WTC11 (cell line): ENCODE data around the gene ALG11. TPM values are rescaled to one million over a fixed set of nuclear protein-coding genes. Genes with fewer than 3 reads are reported as not detected.

Experiments
- ATAC-seq: fragments of 200-7000 bp; cut with Tn5 transposase; 2 replicates; pipeline ENCODE4 v1.10.0; 2021; ENCODE audit warnings: mild to moderate bottlenecking, moderate library complexity
- CTCF ChIA-PET: fragments of 300-600 bp; sonication (Branson Sonifier 250); formaldehyde crosslinking; loops from one replicate; lab custom pipeline; 2021; ENCODE audit warnings: antibody characterized with exemption; lab: Charles Lee
- POLR2A ChIA-PET: fragments of 350-600 bp; sonication (Branson Sonifier 250); formaldehyde crosslinking; loops from one replicate; lab custom pipeline; 2021; ENCODE audit warnings: antibody characterized with exemption; lab: Charles Lee
- DNase-seq: peaks from one replicate; pipeline ENCODE4 v3.0.0; 2021; ENCODE audit warnings: low spot score
- H3K27ac Mint-ChIP-seq: 2 replicates; pipeline ENCODE4 v1.8.0; 2021; ENCODE audit warnings: mixed read lengths
- H3K27me3 Mint-ChIP-seq: 2 replicates; pipeline ENCODE4 v1.8.0; 2021; ENCODE audit warnings: low read depth, mild to moderate bottlenecking, moderate library complexity, mixed read lengths
- H3K36me3 Mint-ChIP-seq: 2 replicates; pipeline ENCODE4 v1.8.0; 2021; ENCODE audit warnings: mixed read lengths
- H3K4me1 Mint-ChIP-seq: 2 replicates; pipeline ENCODE4 v1.8.0; 2022; ENCODE audit warnings: mixed read lengths
- H3K4me3 Mint-ChIP-seq: 2 replicates; pipeline ENCODE4 v1.8.0; 2021; ENCODE audit warnings: mild to moderate bottlenecking, moderate library complexity, mixed read lengths
- H3K9me3 Mint-ChIP-seq: 2 replicates; pipeline ENCODE4 v1.8.0; 2021; ENCODE audit warnings: mixed read lengths
- ATF2 ChIP-seq: sonication (generic); formaldehyde crosslinking; IDR thresholded peaks from 2 replicates; pipeline ENCODE4 v1.8.1; 2022; ENCODE audit warnings: low read depth, missing genetic modification reagents, borderline replicate concordance
- CTCF ChIP-seq: fragments of 200-600 bp; IDR thresholded peaks from 2 replicates; pipeline ENCODE4 v1.8.0; 2022; ENCODE audit warnings: antibody characterized with exemption
- ELF4 ChIP-seq: sonication (generic); formaldehyde crosslinking; IDR thresholded peaks from 2 replicates; pipeline ENCODE4 v1.8.1; 2022; ENCODE audit warnings: low read depth, mild to moderate bottlenecking, moderate library complexity, missing genetic modification reagents
- ESRRA ChIP-seq: sonication (generic); formaldehyde crosslinking; IDR thresholded peaks from 2 replicates; pipeline ENCODE4 v1.8.1; 2022; ENCODE audit warnings: mild to moderate bottlenecking, missing genetic modification reagents, borderline replicate concordance
- FOXP1 ChIP-seq: sonication (generic); formaldehyde crosslinking; IDR thresholded peaks from 2 replicates; pipeline ENCODE4 v1.8.0; 2022; ENCODE audit warnings: missing genetic modification reagents, mild to moderate bottlenecking, moderate library complexity, borderline replicate concordance
- JUN ChIP-seq: sonication (generic); formaldehyde crosslinking; IDR thresholded peaks from 2 replicates; pipeline ENCODE4 v1.8.0; 2023; ENCODE audit warnings: mild to moderate bottlenecking, missing genetic modification reagents
- NFATC4 ChIP-seq: fragments of 250-450 bp; sonication (Bioruptor Pico); IDR thresholded peaks from 2 replicates; pipeline ENCODE4 v1.9.0; 2021; ENCODE audit warnings: mild to moderate bottlenecking
- NFYB ChIP-seq: sonication (generic); formaldehyde crosslinking; conservative IDR thresholded peaks from 2 replicates; pipeline ENCODE4 v1.8.0; 2022; ENCODE audit warnings: low read depth, missing genetic modification reagents
- RORB ChIP-seq: fragments of 250-450 bp; sonication (Bioruptor Pico); IDR thresholded peaks from 2 replicates; pipeline ENCODE4 v1.9.0; 2021; ENCODE audit warnings: mild to moderate bottlenecking
- SP1 ChIP-seq: sonication (generic); formaldehyde crosslinking; conservative IDR thresholded peaks from 2 replicates; pipeline ENCODE4 v1.8.1; 2022; ENCODE audit warnings: missing genetic modification reagents
- TCF7 ChIP-seq: sonication (generic); formaldehyde crosslinking; IDR thresholded peaks from 2 replicates; pipeline ENCODE4 v1.8.0; 2022; ENCODE audit warnings: mild to moderate bottlenecking, low read depth, missing genetic modification reagents, moderate library complexity
- ZBTB21 ChIP-seq: sonication (generic); formaldehyde crosslinking; IDR thresholded peaks from 2 replicates; pipeline ENCODE4 v1.8.1; 2023; ENCODE audit warnings: mild to moderate bottlenecking, missing genetic modification reagents, borderline replicate concordance
- ZNF396 ChIP-seq: fragments of 250-450 bp; sonication (Bioruptor Pico); IDR thresholded peaks from 2 replicates; pipeline ENCODE4 v1.8.0; 2021; ENCODE audit warnings: mild to moderate bottlenecking, moderate library complexity, borderline replicate concordance
- ZNF671 ChIP-seq: fragments of 250-450 bp; sonication (Bioruptor Pico); IDR thresholded peaks from 2 replicates; pipeline ENCODE4 v1.8.0; 2021; ENCODE audit warnings: mild to moderate bottlenecking
- total RNA-seq: library from RNA; stranded (reverse); gene quantifications from 3 replicates; pipeline ENCODE4 v1.2.3, GENCODE V29; 2021
- TF ChIP-seq, protein P1 (sequence below): sonication (generic); formaldehyde crosslinking; IDR thresholded peaks from 2 replicates; pipeline ENCODE4 v1.8.1; 2022; ENCODE audit warnings: mild to moderate bottlenecking, missing genetic modification reagents, moderate library complexity, borderline replicate concordance
- TF ChIP-seq, protein P2 (sequence below): sonication (generic); formaldehyde crosslinking; IDR thresholded peaks from 2 replicates; pipeline ENCODE4 v1.8.0; 2023; ENCODE audit warnings: mild to moderate bottlenecking, missing genetic modification reagents
- TF ChIP-seq, protein P3 (sequence below): sonication (generic); formaldehyde crosslinking; IDR thresholded peaks from 2 replicates; pipeline ENCODE4 v1.8.0; 2022; ENCODE audit warnings: mild to moderate bottlenecking, missing genetic modification reagents
- TF ChIP-seq, protein P4 (sequence below): sonication (generic); formaldehyde crosslinking; IDR thresholded peaks from 2 replicates; pipeline ENCODE4 v1.8.1; 2023; ENCODE audit warnings: mild to moderate bottlenecking, missing genetic modification reagents

ALG11 gene
- total RNA-seq, 1 experiment from 2014 or later, result 40.6 TPM

GRCh38 chr13:52002361-52002760 lies 9.8 kb upstream of the ALG11 start:
- H3K27ac Mint-ChIP-seq, result no peak overlapping the region
- POLR2A ChIA-PET, result interaction anchor here (0.5 kb wide), 1 partner anchor 559 kb away, joined by 3 read pairs; no protein-coding TSS in a partner anchor
- DNase-seq (no peak), ATAC-seq (0 out of 2 replicates have a peak, but pooled peaks have one; percentile 8)
- TF ChIP-seq ZBTB21 (no peak), CTCF (no peak), JUN (CRISPR knock-in tag) (no peak), ATF2 (CRISPR knock-in tag) (no peak), TCF7 (CRISPR knock-in tag) (no peak)
- TF ChIP-seq, protein P1, sequence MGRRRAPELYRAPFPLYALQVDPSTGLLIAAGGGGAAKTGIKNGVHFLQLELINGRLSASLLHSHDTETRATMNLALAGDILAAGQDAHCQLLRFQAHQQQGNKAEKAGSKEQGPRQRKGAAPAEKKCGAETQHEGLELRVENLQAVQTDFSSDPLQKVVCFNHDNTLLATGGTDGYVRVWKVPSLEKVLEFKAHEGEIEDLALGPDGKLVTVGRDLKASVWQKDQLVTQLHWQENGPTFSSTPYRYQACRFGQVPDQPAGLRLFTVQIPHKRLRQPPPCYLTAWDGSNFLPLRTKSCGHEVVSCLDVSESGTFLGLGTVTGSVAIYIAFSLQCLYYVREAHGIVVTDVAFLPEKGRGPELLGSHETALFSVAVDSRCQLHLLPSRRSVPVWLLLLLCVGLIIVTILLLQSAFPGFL (CRISPR knock-in tag), result no peak
- no peaks in the 10 kb centered on the region; the same call in 1 of the 2 replicates for H3K27me3 Mint-ChIP-seq
- H3K4me3 Mint-ChIP-seq, result no peak overlapping the region
- peaks cover 50% of the 10 kb centered on the region for H3K4me1 Mint-ChIP-seq
- CTCF ChIA-PET, result interaction anchor here (1.0 to 1.3 kb wide), 3 partner anchors 10 to 176 kb away, joined by 3 to 4 read pairs (median 4); partner anchors contain the start of gene ALG11
- peaks cover 17% of the 10 kb centered on the region for H3K9me3 Mint-ChIP-seq
- H3K36me3 Mint-ChIP-seq, result peaks cover 10% of the 10 kb centered on the region

GRCh38 chr13:52003541-52003940 lies 8.7 kb upstream of the ALG11 start:
- H3K36me3 Mint-ChIP-seq, result peaks cover 10% of the 10 kb centered on the region

More at GRCh38 chr13:52003541-52003940, 8.7 kb upstream of the ALG11 start:
- ATAC-seq (peak; percentile 29; the same call in 1 of the 2 replicates), DNase-seq (no peak)
- peaks cover 43% of the 10 kb centered on the region for H3K4me1 Mint-ChIP-seq
- no peak overlapping the region for H3K4me3 Mint-ChIP-seq
- ChIA-PET POLR2A (interaction anchor here (0.6 kb wide), 1 partner anchor 448 kb away, joined by 3 read pairs; no protein-coding TSS in a partner anchor), CTCF (interaction anchor here (0.6 to 1.8 kb wide), 6 partner anchors 9 to 1198 kb away, joined by 3 to 26 read pairs (median 4); partner anchors contain the start of gene NEK5)
- no peak overlapping the region for H3K27ac Mint-ChIP-seq
- TF ChIP-seq, protein P2, sequence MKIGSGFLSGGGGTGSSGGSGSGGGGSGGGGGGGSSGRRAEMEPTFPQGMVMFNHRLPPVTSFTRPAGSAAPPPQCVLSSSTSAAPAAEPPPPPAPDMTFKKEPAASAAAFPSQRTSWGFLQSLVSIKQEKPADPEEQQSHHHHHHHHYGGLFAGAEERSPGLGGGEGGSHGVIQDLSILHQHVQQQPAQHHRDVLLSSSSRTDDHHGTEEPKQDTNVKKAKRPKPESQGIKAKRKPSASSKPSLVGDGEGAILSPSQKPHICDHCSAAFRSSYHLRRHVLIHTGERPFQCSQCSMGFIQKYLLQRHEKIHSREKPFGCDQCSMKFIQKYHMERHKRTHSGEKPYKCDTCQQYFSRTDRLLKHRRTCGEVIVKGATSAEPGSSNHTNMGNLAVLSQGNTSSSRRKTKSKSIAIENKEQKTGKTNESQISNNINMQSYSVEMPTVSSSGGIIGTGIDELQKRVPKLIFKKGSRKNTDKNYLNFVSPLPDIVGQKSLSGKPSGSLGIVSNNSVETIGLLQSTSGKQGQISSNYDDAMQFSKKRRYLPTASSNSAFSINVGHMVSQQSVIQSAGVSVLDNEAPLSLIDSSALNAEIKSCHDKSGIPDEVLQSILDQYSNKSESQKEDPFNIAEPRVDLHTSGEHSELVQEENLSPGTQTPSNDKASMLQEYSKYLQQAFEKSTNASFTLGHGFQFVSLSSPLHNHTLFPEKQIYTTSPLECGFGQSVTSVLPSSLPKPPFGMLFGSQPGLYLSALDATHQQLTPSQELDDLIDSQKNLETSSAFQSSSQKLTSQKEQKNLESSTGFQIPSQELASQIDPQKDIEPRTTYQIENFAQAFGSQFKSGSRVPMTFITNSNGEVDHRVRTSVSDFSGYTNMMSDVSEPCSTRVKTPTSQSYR, result no peak
- TF ChIP-seq ESRRA (no peak), ELF4 (CRISPR knock-in tag) (no peak), NFYB (no peak), SP1 (CRISPR knock-in tag) (no peak), ZNF671 (CRISPR knock-in tag) (no peak), FOXP1 (CRISPR knock-in tag) (no peak), ZNF396 (CRISPR knock-in tag) (no peak), NFATC4 (CRISPR knock-in tag) (no peak), RORB (CRISPR knock-in tag) (no peak)
- TF ChIP-seq, protein P3, sequence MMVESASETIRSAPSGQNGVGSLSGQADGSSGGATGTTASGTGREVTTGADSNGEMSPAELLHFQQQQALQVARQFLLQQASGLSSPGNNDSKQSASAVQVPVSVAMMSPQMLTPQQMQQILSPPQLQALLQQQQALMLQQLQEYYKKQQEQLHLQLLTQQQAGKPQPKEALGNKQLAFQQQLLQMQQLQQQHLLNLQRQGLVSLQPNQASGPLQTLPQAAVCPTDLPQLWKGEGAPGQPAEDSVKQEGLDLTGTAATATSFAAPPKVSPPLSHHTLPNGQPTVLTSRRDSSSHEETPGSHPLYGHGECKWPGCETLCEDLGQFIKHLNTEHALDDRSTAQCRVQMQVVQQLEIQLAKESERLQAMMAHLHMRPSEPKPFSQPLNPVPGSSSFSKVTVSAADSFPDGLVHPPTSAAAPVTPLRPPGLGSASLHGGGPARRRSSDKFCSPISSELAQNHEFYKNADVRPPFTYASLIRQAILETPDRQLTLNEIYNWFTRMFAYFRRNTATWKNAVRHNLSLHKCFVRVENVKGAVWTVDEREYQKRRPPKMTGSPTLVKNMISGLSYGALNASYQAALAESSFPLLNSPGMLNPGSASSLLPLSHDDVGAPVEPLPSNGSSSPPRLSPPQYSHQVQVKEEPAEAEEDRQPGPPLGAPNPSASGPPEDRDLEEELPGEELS (CRISPR knock-in tag), result no peak
- TF ChIP-seq, protein P4, sequence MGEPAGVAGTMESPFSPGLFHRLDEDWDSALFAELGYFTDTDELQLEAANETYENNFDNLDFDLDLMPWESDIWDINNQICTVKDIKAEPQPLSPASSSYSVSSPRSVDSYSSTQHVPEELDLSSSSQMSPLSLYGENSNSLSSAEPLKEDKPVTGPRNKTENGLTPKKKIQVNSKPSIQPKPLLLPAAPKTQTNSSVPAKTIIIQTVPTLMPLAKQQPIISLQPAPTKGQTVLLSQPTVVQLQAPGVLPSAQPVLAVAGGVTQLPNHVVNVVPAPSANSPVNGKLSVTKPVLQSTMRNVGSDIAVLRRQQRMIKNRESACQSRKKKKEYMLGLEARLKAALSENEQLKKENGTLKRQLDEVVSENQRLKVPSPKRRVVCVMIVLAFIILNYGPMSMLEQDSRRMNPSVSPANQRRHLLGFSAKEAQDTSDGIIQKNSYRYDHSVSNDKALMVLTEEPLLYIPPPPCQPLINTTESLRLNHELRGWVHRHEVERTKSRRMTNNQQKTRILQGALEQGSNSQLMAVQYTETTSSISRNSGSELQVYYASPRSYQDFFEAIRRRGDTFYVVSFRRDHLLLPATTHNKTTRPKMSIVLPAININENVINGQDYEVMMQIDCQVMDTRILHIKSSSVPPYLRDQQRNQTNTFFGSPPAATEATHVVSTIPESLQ, result no peak
- no peaks in the 10 kb centered on the region; the same call in 1 of the 2 replicates for H3K27me3 Mint-ChIP-seq
- H3K9me3 Mint-ChIP-seq, result peaks cover 17% of the 10 kb centered on the region
